Stimulated activated CD4-positive, alpha-beta T cell treated with anti-CD3 and anti-CD28 coated beads, Interleukin-1b, Interleukin-23, amount 100 ng/mL, for 48 hours (primary cell): Measurements from ENCODE around the gene OLFML3.
"Not testable (repeated sequence)": the region's sequence is repeated elsewhere in the genome, so short reads cannot be mapped to it uniquely, and the experiment has no call there.

Experiments used
- DNase-seq: peaks from one replicate; pipeline ENCODE4 v3.0.0-alpha.2; 2020

Gene OLFML3

GRCh38 chr1:113978863-113979702, at the start of gene OLFML3:
TSS of gene OLFML3 (plus strand) at chr1:113979474. CDS start at chr1:113979517, 43 bp downstream.
- peak; percentile 47 for DNase-seq

GRCh38 chr1:113929750-113930498, 49.4 kb upstream of the OLFML3 start:
- peak; percentile 65 for DNase-seq

GRCh38 chr1:113930499-113931161, 48.6 kb upstream of the OLFML3 start:
- DNase-seq, result peak; percentile 76

- no peak for DNase-seq
Observed at GRCh38 chr1:113931451-113931851, 47.8 kb upstream of the OLFML3 start.

GRCh38 chr1:113934006-113934405, 45.3 kb upstream of the OLFML3 start:
- DNase-seq, result no peak

GRCh38 chr1:113934511-113935055, 44.7 kb upstream of the OLFML3 start:
- DNase-seq, result no peak

- no peak for DNase-seq
Observed at GRCh38 chr1:113935176-113935575, 44.1 kb upstream of the OLFML3 start.

GRCh38 chr1:113935970-113936369, 43.3 kb upstream of the OLFML3 start:
- DNase-seq, result no peak

- DNase-seq, result no peak
Observed at GRCh38 chr1:113937146-113937545, 42.1 kb upstream of the OLFML3 start.

GRCh38 chr1:113938192-113938591, 41.1 kb upstream of the OLFML3 start:
- DNase-seq, result no peak

GRCh38 chr1:113940365-113941244, 38.7 kb upstream of the OLFML3 start:
- peak; percentile 50 for DNase-seq

GRCh38 chr1:113941245-113941559, 38.1 kb upstream of the OLFML3 start:
- no peak for DNase-seq

GRCh38 chr1:113942527-113942926, 36.7 kb upstream of the OLFML3 start:
- DNase-seq, result no peak

- no peak for DNase-seq
Observed at GRCh38 chr1:113943028-113943811, 36.1 kb upstream of the OLFML3 start.

GRCh38 chr1:113945329-113945728, 33.9 kb upstream of the OLFML3 start:
- no peak for DNase-seq

- DNase-seq, result no peak
Observed at GRCh38 chr1:113946112-113946511, 33.2 kb upstream of the OLFML3 start.

- DNase-seq, result no peak
Observed at GRCh38 chr1:113946678-113947387, 32.4 kb upstream of the OLFML3 start.

- no peak for DNase-seq
Observed at GRCh38 chr1:113947388-113948107, 31.7 kb upstream of the OLFML3 start.

- DNase-seq, result not testable (repeated sequence)
Observed at GRCh38 chr1:113948151-113948550, 31.1 kb upstream of the OLFML3 start.

GRCh38 chr1:113949007-113949406, 30.3 kb upstream of the OLFML3 start:
- DNase-seq, result no peak
